HepG2 (cell line): Measurements from ENCODE around the gene TEKT5. TPM values are rescaled to one million over a fixed set of nuclear protein-coding genes. Genes with fewer than 3 reads are reported as not detected.

ENCODE experiments used
- ATAC-seq: fragments of 200-7000 bp; cut with Tn5 transposase; 3 replicates; pipeline ENCODE4 v1.9.1; 2020; ENCODE audit warnings: mild to moderate bottlenecking, moderate library complexity
- BruUV-seq: library from RNA; stranded (reverse); fragments of 400-500 nt; replicated peaks from 2 replicates; lab custom pipeline; 2021; lab: Mats Ljungman, UMichigan
- CTCF ChIA-PET: fragments of 300-600 bp; formaldehyde crosslinking; extraction: SDS; loops from one replicate; lab custom pipeline; 2021; ENCODE audit warnings: low total read pairs, inconsistent platforms, low intra/inter-chr PET ratio; lab: Yijun Ruan, JAX
- POLR2A ChIA-PET: fragments of 350-600 bp; sonication (Branson Sonifier 250); formaldehyde crosslinking; loops from one replicate; lab custom pipeline; 2020; ENCODE audit warnings: antibody characterized with exemption, inconsistent platforms; lab: Yijun Ruan, JAX
- DNase-seq: peaks from one replicate; pipeline ENCODE4 v3.0.0-alpha.2; 2015; ENCODE audit warnings: low spot score
- FAIRE-seq: peaks from 3 replicates; lab custom pipeline; 2011; peaks lifted over from hg19 to GRCh38; lab: Jason Lieb, UNC
- H2AFZ ChIP-seq: one replicate; pipeline ENCODE4 v1.6.1; 2011; ENCODE audit warnings: low read length, inconsistent platforms
- H3K27ac ChIP-seq: fragments of 300-600 bp; 3 replicates; pipeline ENCODE4 v1.8.0; 2011; ENCODE audit warnings: mixed run types, mild to moderate bottlenecking, mixed read lengths, low read length, inconsistent platforms; ENCODE audit not compliant: insufficient read depth; ENCODE audit errors: extremely low read length
- H3K27me3 ChIP-seq, 2 experiments: fragments of 200-600 bp in 1 of 2; 2 replicates in 1 of 2; 3 replicates in 1 of 2; pipeline versions ENCODE4 v1.6.0 to v1.8.0; 2011; ENCODE audit warnings: low read length in 2 of 2, mild to moderate bottlenecking in 2 of 2, moderate library complexity in 2 of 2, inconsistent platforms in 1 of 2; ENCODE audit not compliant: insufficient read depth in 2 of 2, control insufficient read depth in 1 of 2
- H3K36me3 ChIP-seq, 2 experiments: fragments of 200-600 bp in 1 of 2; replicated peaks in 1 of 2; 2 replicates in 1 of 2; 3 replicates in 1 of 2; pipeline versions ENCODE4 v1.5.1 to v1.8.0; 2011; ENCODE audit warnings: low read length in 2 of 2, inconsistent platforms in 1 of 2; ENCODE audit not compliant: insufficient read depth in 2 of 2, control insufficient read depth in 1 of 2
- H3K4me1 ChIP-seq: 2 replicates; pipeline ENCODE4 v1.5.1; 2012; ENCODE audit warnings: low read length, inconsistent platforms; ENCODE audit not compliant: insufficient read depth
- H3K4me2 ChIP-seq: 2 replicates; pipeline ENCODE4 v1.6.0; 2011; ENCODE audit warnings: low read depth, low read length, inconsistent platforms
- H3K4me3 ChIP-seq, 3 experiments: fragments of 200-600 bp in 1 of 3; sonication (generic), shearing (Covaris generic) in 1 of 3; replicated peaks in 1 of 3; 2 replicates each; pipeline ENCODE4 v1.5.1; 2011 to 2016; ENCODE audit warnings: low read length in 3 of 3, inconsistent platforms in 2 of 3, low read depth in 2 of 3, mild to moderate bottlenecking in 2 of 3, control low read depth in 1 of 3, mixed read lengths in 1 of 3; ENCODE audit not compliant: insufficient read depth in 1 of 3
- H3K79me2 ChIP-seq: one replicate; pipeline ENCODE4 v1.6.1; 2011; ENCODE audit warnings: low read length, inconsistent platforms; ENCODE audit not compliant: insufficient read depth
- H3K9ac ChIP-seq: 2 replicates; pipeline ENCODE4 v1.6.0; 2011; ENCODE audit warnings: mild to moderate bottlenecking, low read depth, low read length, inconsistent platforms; ENCODE audit not compliant: insufficient read depth
- H3K9me3 ChIP-seq: 2 replicates; pipeline ENCODE4 v1.5.1; 2012; ENCODE audit warnings: mild to moderate bottlenecking, low read length
- H4K20me1 ChIP-seq: 2 replicates; pipeline ENCODE4 v1.6.0; 2011; ENCODE audit warnings: inconsistent platforms, mild to moderate bottlenecking, low read length, moderate library complexity; ENCODE audit not compliant: insufficient read depth
- CEBPG ChIP-seq: IDR thresholded peaks from 2 replicates; pipeline ENCODE4 v1.6.1; 2016
- CTCF ChIP-seq: sonication (generic); formaldehyde crosslinking; IDR thresholded peaks from 2 replicates; pipeline ENCODE4 v1.5.0; 2020; ENCODE audit warnings: mild to moderate bottlenecking, missing genetic modification reagents, moderate library complexity
- EP300 ChIP-seq, 3 experiments: sonication (generic) in 1 of 3; formaldehyde crosslinking in 1 of 3; IDR thresholded peaks; 2 replicates each; pipeline versions ENCODE4 v1.5.1 to v1.6.1; 2011 to 2020; ENCODE audit warnings: low read depth in 2 of 3, low read length in 2 of 3, borderline replicate concordance in 1 of 3, improper control_type of control experiment in 1 of 3, mild to moderate bottlenecking in 1 of 3, missing genetic modification reagents in 1 of 3, moderate library complexity in 1 of 3
- FOSL1 ChIP-seq: sonication (generic); formaldehyde crosslinking; IDR thresholded peaks from 2 replicates; pipeline ENCODE4 v1.9.0; 2021; ENCODE audit warnings: missing genetic modification reagents, borderline replicate concordance
- HMG20A ChIP-seq: IDR thresholded peaks from 2 replicates; pipeline ENCODE4 v1.6.1; 2016; ENCODE audit warnings: borderline replicate concordance
- HMG20B ChIP-seq: conservative IDR thresholded peaks from 2 replicates; pipeline ENCODE4 v1.6.1; 2016; ENCODE audit warnings: missing genetic modification reagents, missing compliant biosample characterization
- IKZF4 ChIP-seq: sonication (generic); formaldehyde crosslinking; IDR thresholded peaks from 2 replicates; pipeline ENCODE4 v1.5.1; 2020; ENCODE audit warnings: borderline replicate concordance, mild to moderate bottlenecking, low read depth, missing genetic modification reagents; ENCODE audit errors: not compliant biosample characterization
- IRF2 ChIP-seq: IDR thresholded peaks from 2 replicates; pipeline ENCODE4 v1.6.1; 2018; ENCODE audit warnings: missing genetic modification reagents, missing compliant biosample characterization
- LRRFIP1 ChIP-seq: sonication (generic); formaldehyde crosslinking; conservative IDR thresholded peaks from 2 replicates; pipeline ENCODE4 v1.4.0; 2020; ENCODE audit warnings: missing genetic modification reagents
- NR0B2 ChIP-seq: sonication (generic); formaldehyde crosslinking; IDR thresholded peaks from 2 replicates; pipeline ENCODE4 v1.4.0; 2020; ENCODE audit warnings: mild to moderate bottlenecking, missing genetic modification reagents
- PCBP1 ChIP-seq: fragments of 200-400 bp; formaldehyde crosslinking; IDR thresholded peaks from 2 replicates; pipeline ENCODE4 v1.6.1; 2017; ENCODE audit warnings: mild to moderate bottlenecking, low read depth, low read length, borderline replicate concordance
- SIN3B ChIP-seq: fragments of 150-350 bp; IDR thresholded peaks from 2 replicates; pipeline ENCODE4 v1.6.1; 2014; ENCODE audit warnings: low read length
- SP5 ChIP-seq: IDR thresholded peaks from 2 replicates; pipeline ENCODE4 v1.6.1; 2016; ENCODE audit warnings: low read depth, borderline replicate concordance
- ZNF124 ChIP-seq: sonication (generic); formaldehyde crosslinking; IDR thresholded peaks from 2 replicates; pipeline ENCODE4 v1.4.0; 2020; ENCODE audit warnings: missing genetic modification reagents
- ZNF275 ChIP-seq: sonication (generic); formaldehyde crosslinking; IDR thresholded peaks from 2 replicates; pipeline ENCODE4 v1.8.0; 2022; ENCODE audit warnings: missing genetic modification reagents, mild to moderate bottlenecking, inconsistent platforms, borderline replicate concordance
- ZNF44 ChIP-seq: sonication (generic); formaldehyde crosslinking; IDR thresholded peaks from 2 replicates; pipeline ENCODE4 v1.5.1; 2020; ENCODE audit warnings: mild to moderate bottlenecking, missing genetic modification reagents
- ZNF7 ChIP-seq: IDR thresholded peaks from 2 replicates; pipeline ENCODE4 v1.6.1; 2016; ENCODE audit warnings: missing biosample characterization, missing genetic modification reagents
- ZNF784 ChIP-seq: sonication (generic); formaldehyde crosslinking; IDR thresholded peaks from 2 replicates; pipeline ENCODE4 v1.5.1; 2020; ENCODE audit warnings: missing genetic modification reagents, mild to moderate bottlenecking, borderline replicate concordance
- WGBS: methylation state at CpG from one replicate; pipeline ENCODE4 v1.1.6; 2017; ENCODE audit warnings: low lambda C conversion rate; 5-methylcytosine and 5-hydroxymethylcytosine counted together
- in situ Hi-C: cut with HindIII; loops from 2 replicates; pipeline ENCODE4 v1.10.0; 2017; ENCODE audit warnings: low pct_unique_long_range_greater_than_20kb; ENCODE audit not compliant: extremely low pct_ligation_motif_present
- intact Hi-C: fragments of 100-400 bp; cut with micrococcal nuclease; formaldehyde crosslinking; loops from one replicate; pipeline ENCODE4 v1.10.0; 2022; ENCODE audit not compliant: unreplicated experiment
- polyA plus RNA-seq, 8 experiments: library from polyadenylated mRNA; depleted of rRNA in 3 of 8; stranded (reverse) in 7 of 8; unstranded in 1 of 8; fragments of >200 nt; fragmentation: Illumina TruSeq in 4 of 8; extraction: Trizol in 4 of 8; gene quantifications; 2 replicates each; pipeline versions ENCODE4 v1.2.1 to v1.2.3, GENCODE V29; 2011 to 2016; ENCODE audit warnings: low read depth in 4 of 8, missing spikeins in 1 of 8, mixed read lengths in 1 of 8; ENCODE audit not compliant: insufficient read depth in 1 of 8
- total RNA-seq, 5 experiments: library from RNA; depleted of rRNA; stranded (reverse); fragments of >200 nt; fragmentation: Illumina TruSeq; extraction: Trizol; gene quantifications; 2 replicates each; pipeline ENCODE4 v1.2.3, GENCODE V29; 2016; ENCODE audit warnings: low read depth in 1 of 5

Gene TEKT5
- total and polyA plus RNA-seq, 2 of the 13 experiments (the other 11 are each of a cell fraction or from before 2014, with no cell fraction given) = 0.16 TPM; not detected in 1

- H3K9ac ChIP-seq = no peak overlapping the region
- BruUV-seq = no TSS peak
- peaks cover 77% of the 10 kb centered on the region for H3K4me1 ChIP-seq
- ChIA-PET CTCF (no interaction called here), POLR2A (interaction anchor here (1.4 kb wide), 1 partner anchor 41 kb away, joined by 3 read pairs; no protein-coding TSS in a partner anchor)
- H4K20me1 ChIP-seq = no peaks in the 10 kb centered on the region
- H3K4me3 ChIP-seq = no peak overlapping the region
- no peaks in the 10 kb centered on the region for H3K36me3 ChIP-seq
- peak; percentile 46 for ATAC-seq
- in situ Hi-C loops (no loop called here), intact Hi-C loops (no loop called here)
- FAIRE-seq = no peak
- no peaks in the 10 kb centered on the region for H3K9me3 ChIP-seq
- 12% methylated on average over 4 of the region's 4 CpGs for WGBS
- no peaks in the 10 kb centered on the region for H3K79me2 ChIP-seq
- DNase-seq = peak; percentile 51
- H3K27me3 ChIP-seq = 0 out of 5 replicates have a peak, but pooled peaks cover 1% of the 10 kb centered on the region in 2 experiments
- H3K27ac ChIP-seq = no peak overlapping the region
- no peak overlapping the region for H2AFZ ChIP-seq
- no peak overlapping the region; the same call in 1 of the 2 replicates for H3K4me2 ChIP-seq
- no peak for TF ChIP-seq IKZF4 (CRISPR knock-in tag)
- TF ChIP-seq HMG20B (CRISPR knock-in tag) = no peak
- TF ChIP-seq HMG20A (CRISPR knock-in tag) = peak; percentile 17; the same call in 1 of the 2 replicates
- TF ChIP-seq ZNF7 (CRISPR knock-in tag) = peak; percentile 99
- 0 out of 2 replicates have a peak, but pooled peaks have one; percentile 16 for TF ChIP-seq SP5 (CRISPR knock-in tag)
- TF ChIP-seq PCBP1 = no peak
- TF ChIP-seq LRRFIP1 (CRISPR knock-in tag) = no peak
- TF ChIP-seq SIN3B = no peak
- no peak for TF ChIP-seq ZNF784 (CRISPR knock-in tag)
- TF ChIP-seq ZNF275 (CRISPR knock-in tag) = no peak
- TF ChIP-seq FOSL1 (CRISPR knock-in tag) = no peak
- TF ChIP-seq ZNF44 (CRISPR knock-in tag) = no peak
- no peak for TF ChIP-seq CTCF (CRISPR knock-in tag)
- TF ChIP-seq NR0B2 (CRISPR knock-in tag) = no peak
- TF ChIP-seq CEBPG (CRISPR knock-in tag) = 0 out of 2 replicates have a peak, but pooled peaks have one; percentile 26
- TF ChIP-seq IRF2 (CRISPR knock-in tag) = no peak
- TF ChIP-seq ZNF124 (CRISPR knock-in tag) = no peak
- TF ChIP-seq EP300 (IDR thresholded peaks at IDR 0.05; ENCODE audit: low read depth in 2 of 2, low read length in 2 of 2) = 0 out of 4 replicates have a peak, but pooled peaks of 1 of the 2 experiments have one; percentile 11
- no peak for TF ChIP-seq EP300 (CRISPR knock-in tag; IDR thresholded peaks at IDR 0.05; ENCODE audit: borderline replicate concordance)
These were observed 36.8 kb downstream of the TEKT5 start for GRCh38 chr16:10657925-10658324.
